ENCODE measurements around the gene LENG8.
A peak's percentile ranks its signal among the peaks of the same experiment; 100 is the strongest.

Gene LENG8

DNA sequence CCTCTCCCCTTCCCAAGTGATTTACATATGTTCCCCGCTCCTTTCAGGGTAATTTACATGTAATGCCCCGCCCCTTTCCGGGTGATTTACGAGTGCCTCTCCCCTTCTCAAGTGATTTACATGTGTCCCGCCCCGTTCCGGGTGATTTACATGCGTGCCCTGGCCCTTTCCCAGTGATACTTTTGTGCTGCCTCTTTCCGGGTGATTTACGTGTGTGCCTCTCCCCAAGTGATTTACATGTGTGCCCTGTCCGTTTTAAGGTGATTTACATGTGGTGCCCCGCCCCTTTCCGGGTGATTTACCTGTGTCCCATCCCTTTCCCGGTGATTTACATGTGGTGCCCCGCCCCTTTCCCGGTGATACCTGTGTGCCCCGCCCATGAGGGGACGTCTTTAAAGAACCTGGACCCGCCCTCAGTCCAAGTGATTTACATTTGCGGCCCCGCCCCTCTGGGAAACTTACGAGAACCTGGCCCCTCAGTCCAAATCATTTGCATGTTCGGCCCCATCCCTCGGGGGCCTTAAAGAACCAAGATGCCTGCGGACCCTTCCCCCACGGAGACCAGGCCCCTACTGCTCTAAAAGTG lies 15.1 kb downstream of the LENG8 start (continued):
- TF ChIP-seq PRDM10 (tag by site-specific recombination; IDR thresholded peaks at IDR 0.05), result 0 out of 2 replicates have a peak, but pooled peaks have one; percentile 8
- peak; percentile 97 for TF ChIP-seq SP3 (tag by site-specific recombination; IDR thresholded peaks at IDR 0.05)
- TF ChIP-seq MZF1 (tag by site-specific recombination; IDR thresholded peaks at IDR 0.05; ENCODE audit: borderline replicate concordance), result no peak
- no peak for TF ChIP-seq ZNF155 (tag by site-specific recombination; IDR thresholded peaks at IDR 0.05)
- 0 out of 2 replicates have a peak, but pooled peaks have one; percentile 1 for TF ChIP-seq KLF10 (tag by site-specific recombination; IDR thresholded peaks at IDR 0.05)
- peak; percentile 12; the same call in 1 of the 2 replicates for TF ChIP-seq ZNF629 (tag by site-specific recombination; IDR thresholded peaks at IDR 0.05)

GRCh38 chr19:54464630-54465425 lies 15.8 kb downstream of the LENG8 start:
- peak overlapping the region; percentile 65 for H3K27ac ChIP-seq (ENCODE audit: extremely low read depth, low read depth, low read length)
- peaks cover 7% of the 10 kb centered on the region; the same call in 1 of the 2 replicates for H3K4me1 ChIP-seq (ENCODE audit: control insufficient read depth, insufficient read depth, low read length)
- ChIA-PET CTCF (no interaction called here), POLR2A (interaction anchor here (0.5 to 1.6 kb wide), 2 partner anchors 16 to 37 kb away, joined by 4 to 10 read pairs; partner anchors contain the start of gene LENG8)
- peaks cover 10 to 25% of the 10 kb centered on the region in 2 experiments for H3K36me3 ChIP-seq (ENCODE audit: control insufficient read depth in 2 of 2, insufficient read depth in 1 of 2, low read length in 2 of 2)
- H3K4me3 ChIP-seq (ENCODE audit: low read depth, low read length), result peak overlapping the region; percentile 90
- no peaks in the 10 kb centered on the region for H3K9me3 ChIP-seq (ENCODE audit: control insufficient read depth, insufficient read depth, low read depth, low read length)
- TF ChIP-seq ZNF335 (tag by site-specific recombination; conservative IDR thresholded peaks at IDR 0.05) (peak; percentile 69), ZNF146 (tag by site-specific recombination; IDR thresholded peaks at IDR 0.05) (no peak), ZNF266 (tag by site-specific recombination; IDR thresholded peaks at IDR 0.05; ENCODE audit: low read depth) (no peak), PRDM10 (tag by site-specific recombination; IDR thresholded peaks at IDR 0.05) (no peak; the same call in 1 of the 2 replicates), GLIS2 (tag by site-specific recombination; IDR thresholded peaks at IDR 0.05) (peak; percentile 89), ZBTB20 (tag by site-specific recombination; IDR thresholded peaks at IDR 0.05) (peak; percentile 58; the same call in 1 of the 2 replicates), ZNF558 (tag by site-specific recombination; IDR thresholded peaks at IDR 0.05) (no peak), ZBTB17 (tag by site-specific recombination; IDR thresholded peaks at IDR 0.05) (peak; percentile 40; the same call in 1 of the 2 replicates), ZNF777 (tag by site-specific recombination; IDR thresholded peaks at IDR 0.05; ENCODE audit: borderline replicate concordance) (no peak), PRDM2 (tag by site-specific recombination; IDR thresholded peaks at IDR 0.05; ENCODE audit: borderline replicate concordance) (no peak), ZNF175 (tag by site-specific recombination; IDR thresholded peaks at IDR 0.05) (no peak), ZEB2 (tag by site-specific recombination; IDR thresholded peaks at IDR 0.05) (no peak), GLI2 (tag by site-specific recombination; IDR thresholded peaks at IDR 0.05; ENCODE audit: borderline replicate concordance, low read depth) (no peak)
- TF ChIP-seq, protein P1, sequence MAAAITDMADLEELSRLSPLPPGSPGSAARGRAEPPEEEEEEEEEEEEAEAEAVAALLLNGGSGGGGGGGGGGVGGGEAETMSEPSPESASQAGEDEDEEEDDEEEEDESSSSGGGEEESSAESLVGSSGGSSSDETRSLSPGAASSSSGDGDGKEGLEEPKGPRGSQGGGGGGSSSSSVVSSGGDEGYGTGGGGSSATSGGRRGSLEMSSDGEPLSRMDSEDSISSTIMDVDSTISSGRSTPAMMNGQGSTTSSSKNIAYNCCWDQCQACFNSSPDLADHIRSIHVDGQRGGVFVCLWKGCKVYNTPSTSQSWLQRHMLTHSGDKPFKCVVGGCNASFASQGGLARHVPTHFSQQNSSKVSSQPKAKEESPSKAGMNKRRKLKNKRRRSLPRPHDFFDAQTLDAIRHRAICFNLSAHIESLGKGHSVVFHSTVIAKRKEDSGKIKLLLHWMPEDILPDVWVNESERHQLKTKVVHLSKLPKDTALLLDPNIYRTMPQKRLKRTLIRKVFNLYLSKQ (tag by site-specific recombination; IDR thresholded peaks at IDR 0.05; ENCODE audit: borderline replicate concordance), result no peak

All from HEK293 (cell line).